Right renal cortex interstitium (tissue), 3 donors: Measurements from ENCODE around the gene NAPB. TPM values are rescaled to one million over a fixed set of nuclear protein-coding genes. Genes with fewer than 3 reads are reported as not detected.

ENCODE experiments used
- DNase-seq, 3 donors: peaks; one replicate each; pipeline ENCODE4 v3.0.0-alpha.2; 2013; ENCODE audit warnings: low read depth in 3 of 3, low spot score in 2 of 3
- polyA plus RNA-seq, 3 donors: library from polyadenylated mRNA; unstranded; fragments of 120-200 nt; gene quantifications; one replicate each; pipeline ENCODE4 v1.2.1, GENCODE V29; 2013; ENCODE audit not compliant: insufficient read length in 3 of 3

The NAPB gene
- polyA plus RNA-seq, 3 donors, result 14.4 to 18.6 (median 17.5) TPM

DNA sequence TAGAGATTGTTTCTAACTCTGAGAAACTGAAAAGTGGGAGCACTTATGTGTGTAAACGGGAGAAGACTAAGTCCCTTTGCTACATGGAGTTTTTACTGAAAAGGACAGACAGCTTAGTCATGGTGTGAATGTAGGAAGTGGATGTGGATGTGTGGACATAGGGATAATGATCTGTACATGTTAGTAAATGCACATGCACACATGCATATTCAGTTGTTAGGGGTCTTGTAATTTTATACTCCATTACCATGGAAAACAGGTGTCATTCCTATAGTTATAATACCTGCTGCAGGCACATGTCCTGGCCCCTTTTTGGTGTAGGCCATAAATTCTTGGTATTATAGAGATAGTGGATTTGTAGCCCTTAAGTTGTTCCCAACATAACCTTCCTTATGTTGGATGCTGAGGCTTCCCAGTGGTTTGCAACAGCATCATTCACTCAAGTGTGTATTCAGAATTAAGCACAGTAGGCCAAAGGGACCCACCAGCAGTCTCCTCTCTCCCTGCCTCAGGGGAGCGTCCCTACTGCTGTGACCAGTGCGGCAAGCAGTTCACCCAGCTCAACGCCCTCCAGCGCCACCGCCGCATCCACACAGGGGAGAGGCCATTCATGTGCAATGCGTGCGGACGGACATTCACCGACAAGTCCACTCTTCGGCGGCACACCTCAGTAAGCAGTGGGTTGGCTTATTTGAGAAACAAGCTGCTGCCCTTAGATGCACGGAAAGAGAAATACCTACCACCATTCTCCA is 52.0 kb downstream of the NAPB start:
- no peak for DNase-seq

DNA sequence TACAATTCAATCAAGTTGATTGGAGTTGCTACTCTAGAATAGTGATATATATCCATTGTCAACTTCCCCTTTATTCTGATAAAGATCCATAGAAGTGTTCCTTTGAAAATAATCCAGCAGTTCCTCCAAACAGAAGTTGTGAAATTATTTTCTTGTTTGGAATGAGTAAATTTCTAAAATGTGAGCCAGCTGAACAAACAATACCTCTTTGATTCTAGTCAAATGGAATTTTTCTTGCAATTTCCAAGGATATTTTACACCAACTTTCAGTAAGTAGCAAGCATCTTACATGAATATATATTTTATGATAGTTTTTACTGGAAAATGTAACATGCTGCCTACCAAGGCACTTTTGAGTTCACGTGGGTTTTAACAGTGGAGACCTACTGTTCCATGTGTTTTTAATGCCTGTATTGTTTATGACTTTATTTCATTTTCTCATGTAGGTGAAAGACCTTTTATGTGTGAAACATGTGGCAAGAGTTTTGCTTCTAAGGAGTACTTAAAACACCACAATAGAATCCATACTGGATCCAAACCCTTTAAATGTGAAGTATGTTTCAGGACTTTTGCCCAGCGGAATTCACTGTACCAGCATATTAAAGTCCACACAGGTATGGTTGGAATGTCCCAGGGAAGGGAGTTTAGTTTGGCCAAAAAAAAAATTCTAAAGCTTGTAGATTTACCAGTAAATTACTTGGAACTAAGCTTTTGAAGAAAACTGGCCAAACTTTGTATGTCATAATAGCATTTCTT is 52.8 kb downstream of the NAPB start:
- no peak for DNase-seq

DNA sequence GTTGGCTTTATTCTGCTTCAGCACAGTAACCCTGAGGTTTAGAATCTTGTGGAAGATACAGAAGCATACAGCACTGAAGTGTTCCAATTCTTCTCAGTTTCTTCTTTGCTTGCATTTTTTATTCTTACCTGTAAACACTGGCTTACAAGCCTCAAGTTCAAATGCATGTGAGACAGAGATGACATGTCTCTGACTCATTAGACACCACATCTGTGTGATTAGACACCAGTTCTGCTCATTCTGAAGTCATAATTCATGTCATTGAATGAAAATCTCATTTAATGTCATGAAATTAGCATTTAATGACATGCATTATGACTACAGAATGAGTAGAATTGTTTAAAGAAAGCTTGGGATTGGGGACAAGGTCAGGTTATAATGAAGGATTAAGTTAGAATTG is 53.5 kb downstream of the NAPB start:
- no peak for DNase-seq

DNA sequence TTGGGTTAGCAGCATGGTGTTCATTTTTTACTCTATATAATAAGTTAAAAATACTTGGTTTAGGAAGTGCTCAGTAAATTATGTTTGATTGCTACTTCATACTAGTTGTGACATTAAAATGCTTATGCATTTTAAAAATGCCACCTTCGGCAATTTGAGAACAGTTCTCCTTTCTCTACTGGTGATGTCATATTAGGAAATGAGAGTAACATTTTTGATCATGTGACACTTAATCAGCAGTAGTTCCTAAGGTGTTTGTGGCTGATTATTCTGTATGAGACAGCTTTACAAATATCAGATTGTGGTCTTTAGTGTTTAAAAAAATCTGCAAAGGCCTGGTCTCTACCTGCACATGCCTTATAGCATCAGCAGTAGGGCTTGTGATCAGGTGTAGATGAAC is 54.9 kb downstream of the NAPB start:
- no peak for DNase-seq

DNA sequence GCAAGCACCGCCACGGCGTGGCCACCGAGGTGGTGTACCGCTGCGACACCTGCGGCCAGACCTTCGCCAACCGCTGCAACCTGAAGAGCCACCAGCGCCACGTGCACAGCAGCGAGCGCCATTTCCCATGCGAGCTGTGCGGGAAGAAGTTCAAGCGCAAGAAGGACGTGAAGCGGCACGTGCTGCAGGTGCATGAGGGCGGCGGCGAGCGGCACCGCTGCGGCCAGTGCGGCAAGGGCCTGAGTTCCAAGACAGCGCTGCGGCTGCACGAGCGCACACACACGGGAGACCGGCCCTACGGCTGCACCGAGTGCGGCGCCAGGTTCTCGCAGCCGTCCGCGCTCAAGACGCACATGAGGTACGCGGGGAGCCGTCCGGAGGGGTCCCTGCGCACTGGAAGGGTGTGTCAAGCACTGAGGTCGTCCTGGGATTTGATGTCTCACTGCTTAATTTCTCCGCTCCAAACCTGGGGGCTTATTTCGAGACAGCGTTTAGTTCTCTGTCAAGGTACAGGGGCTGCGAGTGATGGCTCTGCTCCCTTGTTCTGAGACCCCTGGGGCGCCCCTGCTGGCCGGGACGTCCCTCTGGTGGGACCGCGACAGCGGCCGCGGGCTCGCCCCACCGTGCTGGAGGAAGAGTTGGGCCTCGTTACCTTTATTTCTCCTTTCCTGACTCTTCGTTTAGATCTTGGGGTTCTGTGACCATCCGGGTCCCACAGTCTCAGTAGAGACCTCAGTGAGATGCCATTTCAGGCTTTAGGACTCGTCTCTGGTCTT is 55.7 kb downstream of the NAPB start:
- DNase-seq, result no peak

DNA sequence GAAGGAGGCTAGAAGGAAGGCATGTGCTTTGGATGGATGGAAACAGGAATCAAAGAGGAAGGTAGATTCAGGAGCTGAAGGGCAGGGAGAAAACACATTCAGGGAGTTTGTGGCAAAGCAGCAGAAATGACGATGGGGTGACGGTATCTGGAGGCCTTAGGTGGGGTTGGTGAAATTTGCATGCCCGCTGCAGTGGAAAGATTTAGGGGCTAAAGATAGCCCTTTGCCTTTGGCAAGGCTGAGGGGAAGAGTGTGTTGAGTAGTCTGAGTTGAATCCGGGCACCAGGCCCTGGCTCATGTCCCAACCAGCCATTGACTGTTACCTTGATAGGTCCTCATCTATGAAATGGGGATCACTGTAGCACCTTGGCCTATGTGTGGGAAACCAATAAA is 58.0 kb downstream of the NAPB start:
- no peak for DNase-seq

DNA sequence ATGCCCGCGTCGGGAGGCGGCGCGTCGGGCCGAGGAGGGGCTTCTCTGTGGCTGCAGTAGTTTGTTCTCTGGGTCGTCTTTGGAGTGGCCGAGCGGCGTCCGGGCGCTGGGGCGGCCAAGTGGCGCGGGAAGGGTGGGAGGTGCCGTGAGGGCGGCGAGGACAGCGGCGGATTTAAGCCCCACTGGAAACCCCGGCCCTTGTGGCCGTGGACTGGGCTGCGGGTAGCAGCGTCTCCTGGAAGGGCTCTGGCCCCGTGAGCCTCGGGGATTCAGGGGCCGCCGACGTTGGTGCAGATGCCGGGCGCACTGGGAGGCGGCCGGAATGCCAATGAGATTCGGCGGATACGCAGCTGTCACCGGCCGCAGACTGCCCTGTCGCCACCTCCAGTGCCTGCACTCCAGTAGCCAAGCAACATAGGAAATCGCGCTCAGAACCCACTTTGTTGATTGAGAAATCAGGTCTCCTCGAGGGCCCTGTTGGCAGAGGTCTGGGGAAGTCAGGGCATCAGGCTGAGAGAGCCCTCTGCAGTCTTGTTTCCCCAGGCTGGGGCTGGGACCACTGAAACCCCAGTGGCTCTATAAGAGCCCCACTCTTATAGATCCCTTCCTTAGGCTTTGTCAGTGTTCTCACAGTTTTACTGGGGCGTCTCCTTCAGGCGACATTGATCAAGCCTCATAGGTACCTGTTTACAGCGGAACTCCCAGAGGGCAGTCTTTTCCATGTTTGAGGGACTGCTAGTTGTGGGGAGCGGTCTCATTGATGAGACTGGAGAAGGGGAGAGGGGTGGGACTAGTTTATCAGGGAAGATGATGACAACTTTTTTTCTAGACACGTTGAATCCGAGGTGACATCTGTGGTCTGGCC is 58.7 kb downstream of the NAPB start:
- DNase-seq, result peak in 1 of 3 donors; percentile 21

DNA sequence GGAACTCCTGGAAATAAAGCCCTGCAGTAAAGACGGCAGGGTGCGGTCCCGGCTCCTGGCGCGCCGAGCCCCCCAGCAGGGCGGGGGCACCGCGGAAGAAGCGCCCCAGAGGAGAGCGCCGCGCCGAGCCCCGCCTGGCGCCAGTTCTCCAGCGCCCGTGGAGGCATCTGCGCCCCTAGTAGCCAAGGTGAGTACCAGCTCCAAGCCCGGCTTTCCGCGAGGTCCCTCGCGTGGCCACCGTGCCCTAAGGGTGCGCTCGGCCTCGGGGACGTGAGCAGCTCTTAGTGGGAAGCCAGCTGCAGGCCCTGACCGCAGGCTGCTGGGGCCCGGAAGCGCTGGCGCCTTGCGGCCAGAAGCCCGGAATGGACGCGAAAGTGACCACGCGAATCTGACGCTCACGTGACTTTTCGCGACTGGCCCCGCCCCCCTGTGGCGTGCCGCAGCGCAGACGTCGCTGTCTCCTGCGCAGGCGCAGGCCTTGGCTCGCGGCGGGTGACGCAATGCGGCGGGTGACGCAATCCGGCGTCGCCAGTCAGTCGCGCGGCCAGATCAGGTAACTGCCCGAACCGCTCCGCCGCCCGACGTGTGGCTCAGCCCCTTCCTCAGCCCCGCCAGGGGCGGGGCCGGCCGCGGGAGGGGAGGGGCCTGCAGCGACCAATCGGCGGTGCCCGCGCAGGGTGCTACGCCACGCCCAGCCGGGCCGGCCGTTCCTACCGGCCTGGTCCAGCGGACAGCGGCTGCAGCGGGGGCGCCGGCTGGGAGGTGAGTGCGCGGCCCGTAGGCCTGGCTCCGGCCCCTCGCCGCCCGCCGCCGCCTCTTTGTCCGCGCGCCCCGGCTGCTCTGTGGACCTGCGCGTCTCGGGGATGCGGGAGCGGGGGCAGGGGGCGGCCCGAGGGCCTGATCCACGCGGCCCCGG is 59.6 kb downstream of the NAPB start, which contains the start of gene GZF1:
Gene GZF1, plus strand, starts transcription at position 707 of the 916 bp plus-strand sequence. CDS start 2,202 bp downstream, outside the sequence.
- peak; percentile 91 to 95 (median 94) for DNase-seq

DNA sequence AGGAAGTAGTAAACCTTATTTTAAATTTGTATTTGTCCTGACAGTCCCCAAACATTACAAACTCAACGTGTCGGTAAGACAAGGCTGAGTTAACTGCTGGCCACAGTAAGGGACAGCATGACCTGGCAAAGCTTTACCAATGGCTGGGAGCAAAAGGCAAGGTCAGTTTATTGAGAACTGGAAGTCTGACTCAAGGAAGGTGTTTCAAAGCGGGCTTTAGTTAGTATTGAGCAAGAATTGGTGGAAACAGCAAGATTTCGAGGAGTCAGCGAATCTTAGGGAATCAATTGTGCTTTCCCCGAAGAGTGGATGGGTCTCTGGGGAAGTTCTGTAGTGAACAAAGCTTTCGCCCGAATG is 60.2 kb downstream of the NAPB start:
- DNase-seq, result peak in 1 of 3 donors; percentile 8

DNA sequence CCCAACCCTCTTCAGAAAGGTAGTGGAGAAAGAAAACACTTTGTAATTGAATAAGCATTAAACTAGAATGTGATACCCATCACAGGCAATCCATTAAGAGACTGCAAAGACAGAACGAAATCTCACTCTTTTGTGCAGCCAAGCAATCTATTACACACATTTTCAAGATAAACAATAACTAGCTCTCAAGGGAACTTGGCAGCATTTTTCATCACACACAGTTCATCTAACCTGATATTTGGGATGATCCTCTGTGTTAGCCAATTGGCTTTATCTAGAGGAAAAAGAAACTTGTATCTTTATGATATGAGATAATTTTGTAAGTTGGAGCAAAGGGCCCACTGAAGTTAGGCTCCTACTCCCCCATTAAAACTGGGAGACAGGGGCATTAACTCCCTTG is 60.8 kb downstream of the NAPB start:
- no peak for DNase-seq

DNA sequence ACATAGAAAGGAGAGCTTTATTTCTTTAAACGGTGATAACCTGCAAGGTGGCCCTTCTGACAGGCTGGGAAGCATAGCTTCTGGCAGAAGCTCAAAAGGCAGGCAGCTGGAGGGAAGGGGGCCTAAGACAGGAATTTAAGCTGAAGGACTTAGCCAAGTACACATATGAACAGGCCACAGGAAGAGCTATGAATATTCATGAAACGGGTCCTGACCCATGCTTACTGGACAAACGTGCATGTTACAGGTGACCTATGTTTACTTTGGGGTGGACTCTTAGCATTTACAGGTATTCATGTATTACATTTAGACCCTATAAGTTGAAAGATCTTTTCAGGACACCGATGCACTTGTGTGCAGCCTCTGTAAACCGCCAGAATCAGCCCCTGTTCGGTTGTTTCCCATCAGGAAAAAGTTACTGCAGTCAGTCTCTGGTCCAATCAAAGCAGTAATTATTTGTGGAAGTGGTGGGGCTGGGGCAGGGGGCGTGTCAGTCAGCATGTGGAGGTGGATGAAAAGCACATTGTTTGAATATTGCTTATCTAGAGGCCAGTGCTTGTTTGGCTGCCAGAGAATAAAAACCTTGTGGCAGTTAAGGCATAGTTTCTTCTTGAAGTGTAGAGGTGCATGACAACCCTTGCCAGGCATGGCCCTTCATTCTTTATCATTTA is 62.2 kb downstream of the NAPB start:
- DNase-seq, result no peak

DNA sequence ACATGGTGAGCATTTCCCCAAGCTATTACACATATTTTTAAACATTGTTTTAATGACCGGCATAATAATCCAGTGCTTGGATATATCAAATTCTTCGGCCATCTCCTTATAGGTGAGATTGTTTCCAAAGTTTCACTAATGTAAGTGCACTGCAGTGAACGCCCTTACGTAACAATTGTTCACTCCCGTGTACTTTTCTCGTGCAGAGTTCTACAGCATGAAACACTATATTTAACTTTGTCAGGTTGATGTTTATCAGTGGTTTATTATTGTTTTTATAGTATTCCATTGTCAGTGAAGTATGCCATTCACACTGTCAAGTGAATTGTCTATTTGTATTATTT is 62.8 kb downstream of the NAPB start:
- DNase-seq, result no peak

DNA sequence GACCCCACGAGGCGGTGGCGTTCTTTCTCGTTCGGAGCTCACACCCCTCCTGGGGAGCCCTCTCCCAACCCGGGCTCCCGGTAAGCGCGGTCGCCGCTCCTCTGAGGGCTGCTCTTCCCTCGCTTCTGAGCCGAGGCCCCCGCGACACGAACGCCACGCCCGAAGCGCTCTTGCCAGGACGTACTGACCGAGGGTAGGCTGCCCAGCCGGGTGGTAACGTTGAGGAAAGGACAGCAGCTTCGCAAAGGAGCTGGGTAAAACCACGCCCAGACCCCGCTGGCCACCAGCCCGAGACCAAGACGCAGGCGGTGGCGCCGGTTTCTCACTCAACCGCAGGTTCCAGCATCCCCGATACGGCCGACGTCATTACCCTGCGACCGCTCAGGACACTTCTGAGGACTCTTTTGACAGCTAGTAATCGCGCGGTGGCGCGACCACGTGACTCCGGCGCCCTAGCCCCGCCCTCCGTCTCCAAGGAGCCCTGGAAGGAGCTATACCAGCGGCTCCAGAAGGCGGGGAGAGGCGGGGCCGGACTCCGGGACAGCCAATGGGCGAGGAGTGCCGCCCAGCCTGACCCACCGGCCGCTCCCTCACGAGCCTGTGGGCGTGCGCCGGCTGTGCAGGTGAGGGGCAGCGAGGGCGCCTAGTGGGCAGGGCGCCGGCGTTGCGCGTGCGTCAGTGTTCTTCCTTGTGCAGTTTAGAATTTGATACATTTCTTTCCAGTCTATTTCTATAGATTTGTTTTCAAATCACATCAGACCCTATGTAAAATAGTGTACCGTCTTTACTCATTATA is 63.3 kb downstream of the NAPB start:
- DNase-seq, result peak; percentile 98

DNA sequence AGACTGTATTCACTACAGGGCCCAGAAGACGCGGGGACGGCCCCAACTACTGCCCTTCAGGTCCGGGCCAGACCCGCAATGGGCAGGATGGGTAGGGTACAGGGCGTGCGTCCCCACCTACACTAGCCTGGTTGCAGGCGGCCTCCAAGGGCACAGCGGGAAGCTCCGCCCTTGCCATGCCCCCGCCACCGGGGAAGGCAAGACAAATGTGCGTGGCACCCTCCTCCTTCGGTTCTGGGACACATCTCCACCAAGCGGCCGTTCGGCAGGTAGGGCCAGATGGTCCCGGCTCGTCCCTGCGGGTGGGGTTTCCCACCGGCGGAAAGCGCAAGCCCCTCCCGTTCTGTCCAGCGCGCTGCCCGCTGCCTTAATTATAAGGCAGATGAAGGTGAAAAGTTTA is 65.1 kb downstream of the NAPB start:
- DNase-seq, result no peak

DNA sequence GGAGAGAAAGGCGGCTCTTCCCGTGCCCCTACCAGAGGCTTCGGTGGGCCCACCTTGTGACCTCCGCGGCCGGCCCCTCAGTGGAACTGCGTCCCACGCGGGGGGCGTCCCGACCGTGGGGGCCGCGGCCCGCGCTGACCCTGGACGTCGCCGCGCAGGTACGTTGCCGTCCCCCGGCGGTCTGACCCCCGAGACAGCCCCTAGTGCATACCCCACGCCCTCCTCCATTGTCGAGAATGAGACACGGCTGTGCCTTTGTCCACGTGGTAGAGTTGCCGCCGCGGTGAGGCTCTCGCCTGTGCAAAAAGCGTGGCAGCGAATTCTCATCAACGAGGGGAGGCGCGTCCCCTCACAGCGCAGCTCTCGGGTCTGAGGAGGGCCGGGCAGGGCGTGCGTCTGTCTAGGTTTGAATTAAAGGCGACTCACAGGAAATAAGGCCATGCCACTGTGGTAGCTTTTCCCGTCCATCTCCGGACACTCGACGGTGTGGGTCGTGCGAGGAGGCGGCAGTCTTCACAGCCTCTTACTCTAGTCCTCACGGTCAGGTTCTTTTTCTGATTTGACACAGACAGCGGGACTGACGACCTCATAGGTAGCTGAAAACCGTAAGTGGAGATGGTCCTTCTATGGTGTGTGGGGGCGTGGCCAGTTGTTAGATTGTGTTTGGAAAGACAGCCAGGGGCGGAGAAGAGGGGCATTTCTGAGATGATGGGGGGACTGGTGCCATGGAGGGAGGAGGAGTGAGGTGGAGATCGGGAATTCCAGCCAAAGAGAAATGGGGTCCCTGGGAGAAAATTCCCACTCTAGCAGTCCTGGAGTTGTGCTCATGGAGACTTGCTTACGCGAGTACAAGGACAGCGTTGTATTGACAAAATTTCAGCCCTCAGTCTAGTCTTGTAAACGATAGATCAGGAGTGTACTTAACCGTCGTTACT is 70.1 kb downstream of the NAPB start:
- DNase-seq, result no peak

DNA sequence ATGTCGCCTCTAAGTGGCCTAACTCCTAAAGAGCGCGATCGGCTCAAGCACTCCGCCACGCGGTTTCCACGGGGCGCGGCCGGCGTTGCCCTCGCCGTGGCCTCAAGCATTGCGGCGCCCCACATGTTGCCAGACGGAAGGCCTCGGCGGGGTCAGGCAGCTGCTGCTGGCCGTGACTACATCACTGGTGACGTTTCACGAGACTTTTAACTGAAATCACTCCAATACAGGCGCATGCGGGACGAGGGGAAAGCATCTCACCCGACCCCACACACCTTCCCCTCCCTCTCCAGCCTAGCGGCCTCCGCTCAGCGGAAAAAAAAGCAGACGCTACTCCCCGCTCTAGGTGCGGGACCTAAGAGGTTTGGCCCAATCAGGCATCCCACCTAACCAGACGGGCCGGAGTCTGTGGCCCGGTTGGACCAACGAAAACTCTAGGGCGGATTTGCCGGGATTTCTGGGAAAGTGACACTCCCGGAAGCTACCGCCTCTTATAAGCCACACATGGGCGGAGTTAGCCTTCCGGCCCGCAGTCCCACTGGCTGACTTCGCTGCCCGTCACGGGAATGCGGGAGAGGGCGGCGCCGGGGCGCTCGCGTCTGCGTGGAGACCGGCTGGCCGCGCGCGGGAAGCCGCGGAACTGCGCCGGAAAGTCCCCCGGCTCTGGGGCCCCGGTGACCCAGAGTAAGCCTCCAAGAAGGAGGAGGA is 70.9 kb downstream of the NAPB start, which contains the start of gene NXT1:
Gene NXT1, plus strand, starts transcription at position 596 of the 708 bp plus-strand sequence. CDS start 3,251 bp downstream, outside the sequence.
- DNase-seq, result peak; percentile 96
